Suppressor macrophage treated with lipopolysaccharide for 1 hour (primary cell): ENCODE measurements around the gene NPS.
A peak's percentile ranks its signal among the peaks of the same experiment; 100 is the strongest.

Experiments used
- DNase-seq, 3 donors: peaks; one replicate each; pipeline ENCODE4 v3.0.0-alpha.2; 2020 to 2022

NPS gene

DNA sequence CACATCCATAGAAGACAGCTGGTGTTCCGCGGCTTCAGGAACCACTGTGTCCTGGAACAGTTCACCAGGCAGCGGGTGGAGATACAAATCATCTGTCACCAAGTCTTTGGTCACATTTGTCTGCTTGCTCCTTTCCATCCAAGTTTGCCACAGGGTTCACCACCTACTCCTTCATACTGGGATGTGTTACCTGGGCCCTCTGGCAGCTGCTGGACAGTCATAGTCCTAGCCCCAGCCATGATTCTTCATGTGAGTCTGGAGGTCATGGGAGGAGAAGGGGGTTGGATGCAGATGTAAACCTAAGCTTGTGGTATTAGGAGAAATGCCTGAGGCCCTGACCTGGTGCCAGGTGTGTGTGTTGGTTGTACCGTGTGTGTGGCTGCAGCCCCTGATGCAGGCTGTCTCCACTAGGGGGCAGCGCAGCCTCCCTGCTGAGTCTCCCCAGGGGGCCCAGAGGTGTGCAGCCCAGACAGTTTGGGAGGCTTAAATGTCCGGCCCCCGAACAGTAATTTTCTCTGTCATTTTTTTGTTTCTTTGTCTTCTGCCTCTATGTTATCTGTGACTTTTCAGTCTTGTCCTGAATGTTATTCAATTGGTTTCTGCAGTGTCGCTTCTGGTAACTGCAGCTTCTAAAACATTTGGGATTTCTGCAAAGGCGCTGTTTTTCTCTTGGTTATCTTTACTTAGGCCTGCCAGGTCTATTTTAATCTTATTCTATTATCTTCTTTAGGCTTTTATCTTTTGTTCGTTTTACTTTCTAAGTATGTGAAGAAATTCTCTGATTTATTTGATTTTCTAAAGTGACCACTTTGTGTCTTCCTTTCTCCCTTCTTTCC is 14.8 kb downstream of the NPS start:
- DNase-seq: peak in 2 of 3 donors; percentile 42 to 63

DNA sequence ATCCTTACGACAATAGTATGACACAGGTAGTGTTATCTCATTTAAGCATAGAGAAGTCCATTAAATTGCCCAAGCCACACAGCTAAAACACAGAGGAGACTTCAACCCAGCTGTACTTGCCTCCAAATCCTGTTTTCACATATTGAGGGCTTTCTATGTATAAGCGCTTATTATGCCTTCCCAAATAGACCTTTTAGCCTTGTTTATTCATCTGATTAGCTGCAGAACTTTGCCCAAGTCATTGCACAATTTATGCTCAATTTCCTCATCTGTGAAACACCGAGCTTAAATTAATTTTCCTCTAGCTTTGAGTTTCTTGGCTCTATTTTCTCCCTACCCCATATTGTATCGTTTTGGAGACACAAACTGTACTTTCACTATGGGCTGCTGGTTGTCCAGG is 15.5 kb downstream of the NPS start:
- no peak for DNase-seq

DNA sequence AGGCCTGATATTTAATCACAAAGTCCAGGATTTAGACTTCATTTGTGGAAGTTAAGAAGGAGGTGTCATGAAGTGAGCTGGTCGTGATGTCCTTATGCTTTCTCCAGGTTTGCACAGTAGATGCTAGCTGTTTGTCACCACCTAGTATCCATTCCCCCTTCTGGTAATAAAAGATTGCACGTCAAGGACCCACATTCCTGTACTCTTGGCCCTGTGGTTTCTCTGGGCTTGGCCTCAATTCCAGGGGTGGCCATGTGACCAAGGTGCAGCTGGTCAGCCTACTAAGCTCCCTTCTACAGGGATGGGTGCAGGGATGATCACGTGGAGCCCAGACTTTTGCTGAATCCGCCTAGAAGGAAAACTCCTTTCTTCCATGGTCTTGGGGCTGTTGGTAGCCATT is 16.5 kb downstream of the NPS start:
- no peak for DNase-seq

DNA sequence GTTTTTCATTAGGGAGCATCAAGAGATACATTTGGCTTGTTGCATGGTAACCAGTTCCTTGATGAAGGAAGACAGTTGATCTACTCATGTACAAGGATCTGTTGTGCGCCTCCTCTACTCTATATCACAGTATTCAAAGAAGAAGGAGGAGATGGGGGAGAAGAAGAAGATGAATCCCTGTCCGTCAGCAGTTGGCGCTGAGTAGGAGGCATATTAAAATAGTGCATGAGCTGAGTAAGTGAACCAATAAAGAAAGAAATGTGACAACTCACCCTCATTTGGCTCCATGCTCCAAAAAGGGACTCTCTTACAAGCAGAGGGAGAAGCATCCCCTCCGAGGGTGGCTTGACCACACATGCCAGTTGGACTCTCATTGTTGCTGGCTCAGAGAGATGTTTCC is 20.1 kb downstream of the NPS start:
- DNase-seq: no peak

DNA sequence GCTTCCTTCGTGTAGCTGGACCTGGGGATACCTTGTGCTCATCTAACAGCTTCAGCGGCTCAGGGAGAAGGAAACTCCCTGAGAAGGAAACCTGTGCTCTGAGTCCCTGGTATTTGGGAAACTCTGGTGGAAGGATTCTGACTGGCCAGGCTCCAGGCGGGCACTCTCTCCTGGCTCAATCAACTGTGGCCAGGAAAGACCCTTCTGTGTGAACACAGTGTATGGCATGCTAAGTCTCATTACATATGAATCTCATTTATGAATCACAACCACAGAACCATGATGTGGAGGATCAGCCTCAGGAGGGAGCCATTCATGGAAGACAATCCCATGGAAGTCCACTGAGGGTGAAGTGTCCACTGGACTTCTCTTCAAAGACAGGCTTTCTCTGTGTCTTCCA is 20.9 kb downstream of the NPS start:
- no peak for DNase-seq

DNA sequence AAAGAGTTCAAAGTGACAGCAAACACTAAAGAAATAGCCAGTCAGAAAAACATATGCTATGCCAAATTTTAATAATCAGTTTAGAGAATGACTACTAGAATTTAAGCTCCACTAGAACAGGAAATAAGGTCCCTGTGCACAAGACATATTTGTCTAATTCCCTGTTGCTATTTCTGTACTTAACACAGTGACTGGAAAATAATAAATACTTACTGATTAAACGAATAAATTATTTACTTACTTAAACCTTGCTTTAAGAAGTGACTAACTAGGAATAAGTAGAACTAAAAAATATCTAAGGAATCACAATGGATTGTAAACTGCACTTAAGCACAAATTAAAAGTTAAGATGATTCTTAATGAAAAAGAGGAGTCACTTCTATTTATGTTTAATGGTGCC is 22.3 kb downstream of the NPS start:
- DNase-seq: no peak

DNA sequence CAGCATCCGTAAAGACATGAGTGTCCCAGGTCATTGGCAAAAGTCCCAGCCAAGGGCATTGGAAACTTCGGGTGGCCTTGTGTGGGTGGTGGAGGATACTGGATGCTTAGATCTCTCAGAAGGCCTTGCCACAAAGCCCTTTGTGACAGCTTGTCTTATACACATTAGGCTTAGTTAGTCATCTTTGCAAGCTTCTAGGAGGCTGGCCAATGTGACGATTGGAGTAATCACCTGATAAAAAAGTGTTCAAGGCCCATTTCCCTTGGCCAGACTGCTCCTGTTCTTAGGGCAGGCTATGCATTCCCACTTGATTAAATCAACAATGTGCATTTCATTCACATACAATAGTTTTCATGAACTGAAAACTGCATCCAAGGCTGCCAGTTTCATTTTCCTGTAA is 26.9 kb downstream of the NPS start:
- no peak for DNase-seq

DNA sequence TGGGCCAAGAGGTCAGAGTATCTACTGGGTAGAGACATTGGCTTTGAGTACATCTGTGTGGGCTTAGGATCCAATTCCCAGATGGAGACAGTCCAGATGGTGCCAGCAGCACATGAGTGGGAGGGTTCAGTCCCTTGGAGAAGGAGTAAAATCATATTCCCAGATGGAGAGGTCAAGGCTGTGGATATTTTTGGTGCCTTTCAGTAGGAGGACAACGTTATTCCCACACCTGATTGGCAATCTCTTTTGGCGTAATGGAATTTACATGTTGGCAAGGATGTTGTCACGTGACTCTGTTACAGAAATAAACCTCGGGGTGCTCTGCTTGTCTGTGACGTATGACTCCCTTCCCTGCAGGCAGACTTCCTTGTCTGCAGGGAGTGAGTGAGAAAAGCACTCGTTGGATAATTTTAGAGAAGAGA is 27.6 kb downstream of the NPS start:
- DNase-seq: no peak

DNA sequence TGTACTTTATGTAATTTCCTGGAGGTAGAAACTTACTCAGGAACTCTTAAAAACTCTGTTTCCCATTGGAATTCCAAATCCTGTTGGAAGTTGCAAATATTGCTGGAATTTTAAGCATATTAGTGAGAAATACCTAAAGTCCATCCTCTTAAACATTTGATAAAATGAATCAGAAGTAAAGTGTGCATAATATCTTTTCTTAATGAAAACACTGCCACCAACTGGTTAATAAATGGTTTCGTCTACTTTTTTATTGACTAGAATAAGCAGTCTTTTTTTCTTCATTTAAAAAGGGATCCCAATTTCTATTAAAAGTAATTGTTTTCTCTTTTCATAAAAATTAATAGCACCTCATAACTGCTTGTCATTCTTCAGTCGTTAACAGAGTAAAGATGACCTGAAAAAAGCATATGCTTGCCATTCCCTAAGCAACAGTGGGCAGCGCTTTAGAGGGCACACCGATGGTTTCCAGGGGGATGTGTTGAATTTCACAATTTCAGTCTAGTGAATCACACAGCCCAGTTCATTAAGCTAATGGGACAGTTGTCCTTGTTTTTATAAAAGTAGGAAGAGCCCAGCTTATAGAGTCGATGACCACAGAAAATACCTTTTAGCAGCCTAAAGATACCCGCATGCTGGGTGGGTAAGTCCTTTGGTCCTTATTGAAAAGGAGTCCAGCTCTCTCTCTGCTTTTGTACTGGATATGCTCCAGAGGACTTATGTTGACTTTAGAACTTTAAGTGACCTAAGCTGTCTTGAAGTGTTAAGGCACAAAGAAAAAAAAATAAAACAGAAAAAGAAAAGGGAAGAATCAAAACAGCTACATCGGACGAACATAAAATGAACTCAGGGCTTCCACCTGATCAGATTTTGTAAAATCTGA is 28.5 kb downstream of the NPS start:
- DNase-seq: no peak

DNA sequence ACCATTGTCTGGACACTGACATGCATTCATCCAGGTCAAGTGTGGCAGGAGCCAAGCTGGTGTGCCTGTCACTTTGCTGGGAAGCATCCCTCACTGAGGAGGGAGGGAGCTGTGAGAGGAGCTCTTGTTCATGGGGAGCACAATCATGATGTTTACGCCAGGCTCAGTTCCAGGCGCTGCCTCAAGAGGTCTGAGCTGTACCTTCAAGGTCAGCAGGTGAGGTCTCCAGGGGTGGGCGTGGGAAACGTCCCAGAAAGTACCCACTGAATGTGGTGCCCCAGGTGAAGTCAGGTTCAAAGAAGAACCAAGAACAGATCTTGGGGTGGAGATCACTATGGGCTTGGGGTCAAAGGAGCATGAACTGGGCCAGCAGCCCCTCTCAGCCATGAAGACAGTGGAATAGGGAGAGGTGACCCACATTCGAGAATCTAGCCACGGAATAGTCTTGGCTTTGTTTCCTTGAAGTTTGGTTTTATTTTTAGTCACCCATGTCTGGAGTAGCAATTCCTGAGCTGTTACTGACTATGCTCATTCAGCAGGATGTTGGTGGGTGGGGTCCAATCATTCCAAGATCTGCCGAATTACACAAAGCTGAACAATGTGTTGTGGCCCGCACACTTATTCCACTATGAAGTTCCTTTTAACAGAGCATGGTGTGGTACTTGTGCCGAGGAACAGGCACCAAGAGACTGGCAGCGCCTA is 29.3 kb downstream of the NPS start:
- no peak for DNase-seq

DNA sequence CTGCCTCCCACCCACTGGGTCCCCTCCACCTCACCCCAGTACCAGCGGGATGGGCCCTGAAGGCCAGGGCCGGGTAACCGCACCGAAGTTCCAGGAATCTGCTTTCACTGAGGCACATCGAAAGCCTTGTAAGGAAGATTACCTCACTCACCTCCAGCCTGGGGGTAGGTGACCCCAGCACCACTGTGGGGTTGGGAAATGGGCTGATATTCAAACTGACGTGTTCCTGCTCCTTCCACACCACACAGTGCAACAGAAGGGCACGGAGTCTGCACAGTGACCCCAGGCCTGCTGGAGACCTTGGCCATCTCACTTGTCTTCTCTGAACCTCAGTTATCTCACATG is 29.8 kb downstream of the NPS start:
- no peak for DNase-seq

DNA sequence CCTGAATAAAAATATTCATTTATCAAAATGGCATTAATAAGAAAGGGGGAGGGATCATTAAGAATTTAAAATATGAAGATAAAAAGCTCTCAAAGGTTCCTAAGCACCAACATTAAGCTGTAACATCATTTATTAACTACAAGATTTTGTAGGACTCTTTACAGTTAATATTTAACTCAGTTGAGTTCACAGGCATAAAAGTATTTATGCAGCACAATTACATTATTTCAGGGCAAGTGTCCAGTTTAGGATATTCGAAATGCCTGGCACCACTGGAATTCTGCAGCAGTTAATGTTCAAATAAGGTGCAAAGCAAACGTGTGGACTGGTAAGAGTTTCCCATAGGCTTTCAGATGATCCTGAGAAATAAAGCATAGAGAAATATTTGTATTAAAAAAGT is 30.5 kb downstream of the NPS start:
- DNase-seq: no peak

DNA sequence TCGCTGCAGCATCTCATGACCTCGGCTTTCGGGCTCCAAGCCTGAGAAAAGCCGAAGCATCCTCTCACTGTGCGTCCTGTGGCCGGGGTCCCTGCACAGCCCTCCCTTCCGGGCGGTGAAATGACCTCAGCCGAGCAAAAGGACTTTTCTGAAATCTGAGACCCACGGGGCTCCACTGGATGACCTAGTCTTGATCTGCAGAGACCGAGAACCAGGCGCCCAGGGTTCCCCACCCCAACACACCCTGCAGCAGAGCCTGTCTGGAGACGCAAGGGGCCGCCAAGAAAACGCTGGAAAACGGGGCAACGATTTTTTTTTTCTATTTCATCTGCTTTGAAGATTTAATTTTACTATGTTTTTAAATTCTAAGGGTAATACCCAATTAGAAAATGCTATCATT is 31.7 kb downstream of the NPS start:
- no peak for DNase-seq

DNA sequence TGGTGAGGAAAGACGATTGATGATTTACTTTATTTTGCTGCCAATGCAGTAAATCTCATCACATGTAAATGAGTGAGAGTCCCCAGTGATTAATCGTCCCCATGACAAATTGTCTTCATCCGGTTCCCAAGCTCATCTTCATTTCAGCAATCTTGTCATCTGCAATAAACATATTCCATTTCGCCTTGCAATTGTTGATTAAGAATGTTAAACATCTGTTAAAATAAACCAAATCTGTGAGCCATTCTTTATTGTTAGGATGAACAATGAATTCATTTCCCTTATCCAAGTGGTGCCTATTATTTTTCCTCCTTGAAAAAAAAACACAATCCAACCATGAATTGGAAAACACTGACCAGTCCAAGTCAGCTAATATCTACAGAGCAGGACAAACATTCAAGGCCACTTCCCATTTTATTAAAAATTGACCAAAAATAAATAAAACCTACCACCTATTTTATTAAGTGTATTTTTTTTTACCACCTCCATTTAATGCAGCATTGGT is 36.5 kb downstream of the NPS start:
- no peak for DNase-seq

DNA sequence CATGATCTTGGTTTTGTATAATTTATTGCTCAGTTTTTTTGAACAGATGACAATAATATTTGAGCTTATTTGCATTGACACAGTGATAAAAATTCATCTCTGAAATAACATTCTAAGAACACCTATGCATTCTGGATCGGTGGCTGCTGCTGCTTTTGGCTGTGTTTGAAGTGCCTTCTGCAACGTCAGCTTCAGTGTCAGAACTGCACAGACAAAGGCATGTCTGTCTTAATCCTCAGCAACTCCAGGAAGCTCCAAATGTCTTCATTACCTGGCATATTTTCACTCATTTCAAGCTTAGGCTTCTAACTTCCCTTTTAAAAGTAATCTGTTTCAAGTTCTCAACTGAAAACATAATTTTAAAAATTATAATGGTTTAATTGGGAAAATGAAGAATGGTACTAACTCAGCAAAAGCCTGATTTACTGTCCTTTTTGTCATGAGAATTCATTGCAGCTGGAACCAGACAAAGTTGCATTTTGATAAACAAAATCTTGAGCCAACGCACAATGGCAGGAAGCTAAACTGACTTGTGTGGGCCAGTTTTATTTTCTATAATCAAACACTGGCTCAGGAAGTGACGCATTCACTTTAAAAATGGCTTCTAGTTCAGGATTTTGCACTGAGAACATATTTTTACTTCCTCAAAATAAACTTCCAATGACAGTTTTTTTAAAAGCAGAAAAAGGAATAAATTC is 38.7 kb downstream of the NPS start:
- DNase-seq: peak in 1 of 3 donors; percentile 7

DNA sequence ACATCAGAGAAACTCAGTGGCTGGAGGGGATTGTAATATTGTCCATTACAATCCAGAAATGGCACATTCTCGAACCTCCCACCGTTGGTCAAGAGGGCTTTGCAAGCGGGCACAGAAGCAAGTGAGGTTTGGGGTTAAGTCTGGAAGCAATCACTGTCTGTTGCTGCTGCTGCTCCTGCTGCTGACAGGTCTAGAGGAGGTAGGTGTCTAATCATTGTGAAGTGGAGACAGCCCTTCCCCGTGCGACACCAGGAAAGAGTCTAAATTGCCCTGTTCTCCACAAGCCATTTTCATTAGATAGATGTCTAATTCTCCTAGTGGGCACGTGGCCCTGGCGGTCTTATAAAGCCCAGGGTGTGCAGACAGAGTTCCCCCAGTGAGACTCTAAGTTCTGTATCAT is 43.5 kb downstream of the NPS start:
- no peak for DNase-seq

DNA sequence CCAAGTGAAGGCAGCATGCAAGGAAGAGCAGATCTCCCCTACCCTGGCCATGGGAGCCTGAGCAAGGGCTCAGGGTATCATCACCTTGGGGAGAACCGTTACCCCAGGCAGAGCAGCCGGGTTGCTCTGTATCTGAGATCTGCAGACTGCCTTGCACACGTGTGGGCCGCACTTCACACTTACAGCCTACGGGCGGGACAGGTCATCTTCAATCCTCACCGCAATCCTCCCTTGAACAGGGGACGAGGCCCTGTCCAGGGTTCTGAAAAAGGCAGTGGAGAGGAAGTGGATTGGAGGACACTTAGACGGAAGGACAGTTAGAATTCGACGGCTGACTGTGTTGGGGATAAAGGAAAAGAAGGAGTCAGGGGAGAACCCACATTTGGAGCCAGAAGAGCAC is 51.4 kb downstream of the NPS start:
- no peak for DNase-seq
